HG02571 (cell line): ENCODE measurements around the gene STT3B.

Experiments
- ATAC-seq: cut with Tn5 transposase; IDR thresholded peaks from one replicate; pipeline ENCODE4 v1.9.1; 2021; ENCODE audit warnings: mild to moderate bottlenecking, moderate library complexity; ENCODE audit not compliant: unreplicated experiment

Gene STT3B

GRCh38 chr3:31550452-31551251 lies 17.9 kb downstream of the STT3B start:
- no peak for ATAC-seq

- ATAC-seq, result no peak
Observed at GRCh38 chr3:31551646-31552045, 18.9 kb downstream of the STT3B start.

DNA sequence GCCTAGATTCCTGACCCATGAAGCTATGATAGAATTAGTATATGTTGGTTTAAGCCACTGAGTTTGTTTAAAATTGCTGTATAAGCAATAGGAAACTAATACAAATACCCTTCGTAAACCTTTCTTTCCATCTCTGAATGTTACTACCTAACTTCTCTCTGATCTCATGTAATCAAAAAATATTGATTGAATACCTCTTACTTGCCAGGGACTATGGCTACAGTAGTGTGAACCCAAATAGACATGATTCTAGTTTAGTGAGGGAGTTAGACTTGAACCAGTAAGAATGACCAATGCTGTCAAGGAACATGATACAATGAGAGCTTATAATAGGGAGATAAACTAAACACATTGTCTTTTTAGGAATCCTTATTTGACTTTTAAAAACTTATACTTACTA lies 19.4 kb downstream of the STT3B start:
- ATAC-seq, result no peak

DNA sequence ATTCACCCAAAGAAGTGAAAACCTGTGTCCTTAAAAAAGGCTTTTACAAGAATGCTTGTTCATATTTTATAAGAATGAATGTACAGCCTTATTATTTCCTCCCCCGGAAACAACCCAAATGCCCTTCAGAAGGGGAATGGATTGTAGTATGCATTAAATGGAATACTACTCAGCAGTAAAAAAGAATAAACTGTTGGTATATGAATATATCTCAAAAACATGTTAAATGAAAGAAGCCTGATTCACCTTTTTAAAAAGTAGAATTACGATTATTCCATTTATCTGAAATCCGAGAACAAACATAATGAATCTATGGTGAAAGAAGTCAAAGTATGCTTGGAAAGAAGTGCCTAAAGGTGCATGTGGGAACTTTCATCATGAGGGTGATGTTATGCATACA lies 20.5 kb downstream of the STT3B start:
- ATAC-seq, result no peak

DNA sequence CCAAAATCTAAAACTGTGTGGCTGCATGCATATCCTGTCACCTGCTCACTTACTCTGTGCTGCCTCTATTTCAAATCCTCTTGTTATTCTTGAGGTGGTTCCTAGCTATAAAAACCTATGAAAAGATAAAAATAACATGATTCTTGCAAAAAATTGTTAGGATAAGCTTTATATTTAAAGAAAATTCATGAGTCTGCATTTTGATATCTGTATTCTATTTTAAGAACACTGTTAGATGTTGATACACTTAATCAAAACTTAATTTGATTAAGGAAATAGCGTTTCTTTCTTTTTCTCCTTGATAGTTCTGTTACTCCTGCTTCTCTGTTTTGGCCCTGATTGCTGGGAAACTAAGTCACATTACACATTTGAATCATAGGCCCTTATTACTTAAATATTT lies 22.5 kb downstream of the STT3B start:
- no peak for ATAC-seq

DNA sequence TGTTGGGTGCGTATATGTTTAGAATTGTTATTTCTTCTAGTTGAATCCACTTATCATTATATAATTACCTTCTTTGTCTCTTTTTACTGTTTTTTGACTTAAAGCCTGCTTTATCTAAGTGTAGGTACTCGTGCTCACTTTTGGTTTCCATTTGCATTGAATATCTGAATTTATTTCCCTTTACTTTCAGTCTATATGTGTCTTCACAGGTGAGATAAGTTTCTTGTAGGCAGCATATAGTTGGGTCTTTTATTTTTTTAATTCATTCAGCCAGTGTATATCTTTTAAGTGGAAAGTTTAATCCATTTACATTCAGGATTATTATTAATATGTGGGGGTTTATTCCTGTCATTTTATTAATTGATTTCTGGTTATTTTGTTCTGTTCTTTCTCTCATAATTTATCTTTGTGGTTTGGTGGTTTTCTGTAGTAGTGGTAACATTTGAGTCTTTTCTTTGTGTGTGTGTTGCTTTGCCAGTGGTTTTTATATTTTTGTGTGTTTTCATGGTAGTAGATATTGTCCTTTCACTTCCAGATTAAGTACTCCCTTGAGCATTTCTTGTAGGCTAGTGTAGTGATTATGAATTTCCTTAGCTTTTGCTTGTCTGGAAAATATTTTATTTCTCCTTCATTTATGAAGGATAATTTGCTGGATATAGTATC lies 27.3 kb downstream of the STT3B start:
- ATAC-seq, result no peak

GRCh38 chr3:31561891-31562290 lies 29.2 kb downstream of the STT3B start:
- no peak for ATAC-seq

DNA sequence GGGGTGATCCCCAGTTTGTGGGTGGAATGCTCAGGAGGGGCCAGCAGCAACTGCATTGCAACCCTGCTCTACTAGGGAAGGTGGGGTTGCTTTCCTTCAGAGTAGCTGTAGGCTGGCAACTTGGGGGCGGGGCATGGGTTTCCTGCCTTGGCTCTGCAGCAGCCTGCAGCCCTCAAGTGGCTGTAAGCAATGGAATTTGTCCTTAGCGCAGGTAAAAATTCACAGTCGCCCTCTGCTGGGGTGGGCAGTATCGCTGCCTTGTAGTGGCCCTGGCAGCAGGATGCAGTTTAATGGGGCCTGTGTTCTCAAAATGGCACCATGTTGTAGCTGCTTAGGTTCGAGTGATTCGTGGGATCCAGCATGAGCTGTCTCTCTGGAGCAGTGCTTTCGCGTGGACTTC lies 29.8 kb downstream of the STT3B start:
- ATAC-seq, result no peak

GRCh38 chr3:31565288-31565687 lies 32.6 kb downstream of the STT3B start:
- no peak for ATAC-seq

DNA sequence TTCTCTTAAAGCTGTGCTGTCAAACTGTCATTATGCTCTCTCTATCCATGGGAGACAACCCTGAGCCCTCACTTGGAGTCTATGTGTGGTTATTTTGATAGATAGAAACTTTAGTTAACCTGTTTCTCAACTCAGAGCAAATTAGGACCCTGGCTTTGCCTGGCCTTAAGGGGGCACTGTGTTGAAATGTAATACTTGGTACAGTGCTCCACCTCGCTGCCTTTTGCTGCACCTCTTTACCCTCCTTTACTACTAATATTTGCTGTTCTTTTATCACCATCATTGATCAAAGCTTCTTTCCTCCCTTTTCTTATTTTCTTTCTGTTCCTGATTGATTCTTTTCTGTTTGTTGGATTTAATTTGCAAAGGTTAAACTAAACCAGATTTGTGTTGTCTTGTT lies 34.3 kb downstream of the STT3B start:
- ATAC-seq, result no peak

DNA sequence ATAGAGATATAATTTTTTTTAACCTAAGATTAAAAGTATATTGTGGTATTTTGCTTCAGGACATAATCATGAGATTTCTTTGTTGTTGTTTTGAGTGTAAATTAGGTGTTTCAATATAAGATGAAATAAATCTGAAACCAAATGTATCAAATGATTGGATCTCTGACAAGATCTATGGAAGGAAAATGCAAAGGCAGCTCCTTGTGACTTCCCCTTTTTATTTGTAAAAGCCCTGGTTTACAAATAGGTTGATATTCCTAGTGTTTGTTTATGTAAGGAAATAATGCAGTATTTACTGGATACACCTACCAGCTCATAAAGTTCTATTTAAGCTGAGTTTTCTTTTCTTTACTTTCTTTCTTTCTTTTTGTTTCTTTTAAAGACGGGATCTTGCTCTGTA lies 35.9 kb downstream of the STT3B start:
- ATAC-seq, result no peak

GRCh38 chr3:31571325-31571724 lies 38.6 kb downstream of the STT3B start:
- ATAC-seq, result no peak

DNA sequence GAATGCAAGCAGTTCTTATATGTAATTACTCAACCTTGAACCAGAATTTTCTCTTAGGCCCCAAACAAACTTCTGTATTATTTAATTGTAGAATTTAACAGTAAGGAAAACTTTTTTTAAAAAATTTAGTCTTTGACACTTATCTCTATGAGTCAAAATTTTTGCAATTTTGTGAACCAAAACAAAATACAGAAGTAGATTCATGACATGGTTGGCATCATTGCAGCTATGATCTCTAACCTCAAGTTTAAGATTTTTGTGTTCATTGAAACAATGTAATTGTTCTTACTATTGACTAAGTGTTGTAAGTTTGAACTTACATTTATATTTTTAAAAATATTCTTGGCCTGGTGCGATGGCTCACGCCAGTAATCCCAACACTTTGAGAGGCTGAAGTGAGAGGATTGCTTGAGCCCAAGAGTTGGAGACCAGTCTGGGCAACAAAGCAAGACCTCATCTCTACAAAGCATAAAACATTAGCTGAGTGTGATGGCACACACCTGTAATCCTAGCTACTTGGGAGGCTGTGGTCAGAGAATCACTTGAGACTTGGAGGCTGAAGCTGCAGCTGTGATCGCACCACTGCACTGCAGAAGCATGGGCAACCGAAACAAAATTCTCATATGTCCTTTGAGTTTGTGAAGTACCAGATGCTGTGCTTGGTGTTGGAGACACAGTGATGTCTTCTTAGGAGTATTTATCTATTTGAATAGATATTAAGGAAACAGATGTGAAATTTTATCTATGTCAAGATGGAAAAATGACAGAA lies 39.7 kb downstream of the STT3B start:
- no peak for ATAC-seq

DNA sequence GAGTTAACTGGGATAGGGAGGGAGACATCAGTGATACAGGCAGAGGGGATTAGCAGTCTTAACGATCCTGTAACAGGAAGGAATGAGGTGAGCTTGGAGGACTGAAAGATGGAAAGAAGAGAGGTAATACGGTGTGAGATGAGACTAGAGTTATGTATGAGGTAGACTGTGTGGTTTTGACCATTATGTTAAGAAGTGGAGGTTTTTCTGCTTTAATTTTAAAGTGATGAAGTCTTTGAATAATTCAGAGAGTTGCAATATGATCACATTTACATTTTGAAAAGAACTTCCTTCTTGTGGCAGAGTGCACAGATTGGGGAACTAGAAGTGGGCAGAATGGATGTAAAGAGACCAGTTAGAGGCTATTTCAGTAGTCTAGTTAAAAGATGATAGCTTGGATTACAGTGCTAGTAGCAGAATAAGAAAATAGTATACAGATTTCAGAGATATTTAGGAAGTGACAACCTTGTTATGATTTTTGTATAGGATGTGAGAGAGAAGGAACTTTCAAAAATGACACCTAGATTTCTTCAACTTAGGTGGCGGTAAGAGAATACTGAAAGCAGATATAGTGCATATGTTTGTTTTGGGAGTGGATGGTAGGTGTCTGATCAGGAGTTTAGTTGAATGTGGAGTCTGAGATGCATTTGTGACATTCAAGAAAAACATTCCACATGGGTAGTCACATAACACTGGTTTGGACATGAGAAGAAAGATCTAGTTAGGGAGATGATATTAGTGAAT lies 40.5 kb downstream of the STT3B start:
- no peak for ATAC-seq

DNA sequence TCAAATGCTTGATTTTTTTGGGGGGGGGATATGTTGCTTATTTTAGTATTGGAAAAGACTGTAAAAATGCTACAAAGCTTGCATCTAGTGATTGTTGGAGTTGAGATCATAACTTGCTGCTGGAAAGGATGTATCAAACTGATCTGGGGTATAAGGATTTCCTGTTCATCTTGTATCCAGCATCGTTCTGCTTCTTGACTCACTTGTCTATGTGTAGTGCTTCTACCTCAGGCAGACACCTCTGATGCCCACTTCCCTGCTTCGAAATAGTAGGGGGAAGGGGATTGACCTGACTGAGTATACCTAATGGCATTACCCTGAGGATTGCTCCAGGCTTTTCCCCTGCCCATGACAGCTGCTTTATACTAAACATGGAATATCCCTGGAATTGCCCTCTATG lies 42.7 kb downstream of the STT3B start:
- ATAC-seq, result no peak

- no peak for ATAC-seq
Observed at GRCh38 chr3:31576521-31576920, 43.8 kb downstream of the STT3B start.

- no peak for ATAC-seq
Observed at GRCh38 chr3:31577232-31577631, 44.5 kb downstream of the STT3B start.

- ATAC-seq, result no peak
Observed at GRCh38 chr3:31579828-31580227, 47.1 kb downstream of the STT3B start.

- no peak for ATAC-seq
Observed at GRCh38 chr3:31580645-31581044, 47.9 kb downstream of the STT3B start.

DNA sequence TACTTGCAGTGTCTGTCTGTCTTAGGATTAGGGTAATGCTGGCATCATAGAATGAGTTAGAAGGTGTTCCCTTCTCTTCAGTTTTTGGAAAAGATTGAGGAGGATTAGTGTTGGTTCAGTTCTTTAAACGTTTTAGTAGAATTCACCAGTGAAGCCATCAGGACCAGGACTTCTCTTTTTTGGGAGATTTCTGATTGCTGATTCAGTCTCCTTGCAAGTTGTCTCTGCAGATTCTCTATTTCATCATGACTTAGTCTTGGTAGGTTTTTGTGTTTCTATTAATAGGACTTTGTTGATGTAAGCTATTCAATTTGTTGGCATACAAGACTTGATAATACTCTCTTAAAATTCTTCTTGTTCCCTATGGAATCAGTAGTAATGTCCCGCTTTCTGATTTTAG lies 48.9 kb downstream of the STT3B start:
- no peak for ATAC-seq

GRCh38 chr3:31589228-31589627 lies 56.5 kb downstream of the STT3B start:
- ATAC-seq, result no peak
